Naive thymus-derived CD4-positive, alpha-beta T cell (primary cell): Measurements from ENCODE around the gene CCDC50. TPM values are rescaled to one million over a fixed set of nuclear protein-coding genes. Genes with fewer than 3 reads are reported as not detected.

ENCODE experiments used
- ATAC-seq: fragments of 150-1000 bp; cut with Tn5 transposase; 2 replicates; pipeline ENCODE4 v1.10.0; 2021; ENCODE audit warnings: mild to moderate bottlenecking, moderate library complexity
- CTCF ChIA-PET: fragments of 350-600 bp; sonication (Branson Sonifier 250); formaldehyde crosslinking; loops from one replicate; lab custom pipeline; 2021; ENCODE audit warnings: antibody characterized with exemption; lab: Charles Lee
- POLR2A ChIA-PET: fragments of 350-600 bp; sonication (Branson Sonifier 250); formaldehyde crosslinking; loops from one replicate; lab custom pipeline; 2021; ENCODE audit warnings: antibody characterized with exemption, inconsistent platforms; lab: Charles Lee
- DNase-seq, 9 donors: peaks; one replicate each; pipeline versions ENCODE4 v3.0.0 to v3.0.0-alpha.2; 2020 to 2022; ENCODE audit warnings: mixed read lengths in 1 of 9
- H3K27ac ChIP-seq: one replicate; pipeline ENCODE4 v1.7.0; 2013; ENCODE audit warnings: mild to moderate bottlenecking, low read depth, low read length, moderate library complexity
- H3K27me3 ChIP-seq, 2 donors: one replicate each; pipeline ENCODE4 v1.7.0; 2013; ENCODE audit warnings: low read length in 2 of 2, mild to moderate bottlenecking in 2 of 2, moderate library complexity in 2 of 2; ENCODE audit not compliant: control insufficient read depth in 2 of 2, insufficient read depth in 2 of 2
- H3K36me3 ChIP-seq, 3 experiments: 1 replicate in 2 of 3; 2 replicates in 1 of 3; pipeline ENCODE4 v1.7.0; 2013; ENCODE audit warnings: low read length in 3 of 3, mild to moderate bottlenecking in 3 of 3, moderate library complexity in 1 of 3; ENCODE audit not compliant: insufficient read depth in 3 of 3, control insufficient read depth in 2 of 3
- H3K4me1 ChIP-seq, 2 donors: one replicate each; pipeline ENCODE4 v1.7.0; 2013; ENCODE audit warnings: low read length in 2 of 2, mild to moderate bottlenecking in 2 of 2, moderate library complexity in 1 of 2; ENCODE audit not compliant: control insufficient read depth in 2 of 2, insufficient read depth in 2 of 2
- H3K4me3 ChIP-seq: 2 replicates; pipeline ENCODE4 v1.7.0; 2013; ENCODE audit warnings: mild to moderate bottlenecking, low read length
- H3K9me3 ChIP-seq, 3 experiments: 1 replicate in 2 of 3; 2 replicates in 1 of 3; pipeline ENCODE4 v1.7.0; 2013; ENCODE audit warnings: low read length in 3 of 3; ENCODE audit not compliant: control insufficient read depth in 2 of 3
- H3K27ac Mint-ChIP-seq, 9 donors: one replicate each; pipeline ENCODE4 v1.8.0; 2020 to 2022; ENCODE audit warnings: mixed read lengths in 9 of 9, mild to moderate bottlenecking in 8 of 9, moderate library complexity in 5 of 9, inconsistent platforms in 2 of 9
- H3K27me3 Mint-ChIP-seq, 5 donors: one replicate each; pipeline ENCODE4 v1.8.0; 2021 to 2022; ENCODE audit warnings: mixed read lengths in 5 of 5, mild to moderate bottlenecking in 1 of 5
- H3K36me3 Mint-ChIP-seq, 5 donors: one replicate each; pipeline ENCODE4 v1.8.0; 2020 to 2022; ENCODE audit warnings: mixed read lengths in 5 of 5, mild to moderate bottlenecking in 3 of 5, inconsistent platforms in 1 of 5
- H3K4me1 Mint-ChIP-seq, 7 donors: one replicate each; pipeline ENCODE4 v1.8.0; 2020 to 2022; ENCODE audit warnings: mixed read lengths in 7 of 7, mild to moderate bottlenecking in 3 of 7, inconsistent platforms in 1 of 7
- H3K4me3 Mint-ChIP-seq, 10 donors: one replicate each; pipeline ENCODE4 v1.8.0; 2020 to 2022; ENCODE audit warnings: mild to moderate bottlenecking in 10 of 10, mixed read lengths in 10 of 10, moderate library complexity in 6 of 10, inconsistent platforms in 2 of 10
- H3K9me3 Mint-ChIP-seq, 11 donors: one replicate each; pipeline ENCODE4 v1.8.0; 2020 to 2022; ENCODE audit warnings: mixed read lengths in 11 of 11, mild to moderate bottlenecking in 4 of 11, inconsistent platforms in 1 of 11, moderate library complexity in 1 of 11
- intact Hi-C, 2 donors: fragments of 100-400 bp; cut with micrococcal nuclease; formaldehyde crosslinking; loops; one replicate each; pipeline ENCODE4 v1.15.1; 2023
- polyA plus RNA-seq, 2 donors: library from polyadenylated mRNA; unstranded; fragments of 300-500 nt; fragmentation: Illumina TruSeq; gene quantifications; one replicate each; pipeline ENCODE4 v1.2.3, GENCODE V29; 2021
- total RNA-seq, 6 experiments: library from RNA in 5 of 6; stranded (reverse) in 5 of 6; gene quantifications; 1 replicate in 5 of 6; 2 replicates in 1 of 6; pipeline ENCODE4 v1.2.3 and lab custom pipeline; 2021 to 2026

Gene CCDC50
- total and polyA plus RNA-seq, 7 experiments from 2014 or later, result 0.92 to 17.9 (median 2.0) TPM

DNA sequence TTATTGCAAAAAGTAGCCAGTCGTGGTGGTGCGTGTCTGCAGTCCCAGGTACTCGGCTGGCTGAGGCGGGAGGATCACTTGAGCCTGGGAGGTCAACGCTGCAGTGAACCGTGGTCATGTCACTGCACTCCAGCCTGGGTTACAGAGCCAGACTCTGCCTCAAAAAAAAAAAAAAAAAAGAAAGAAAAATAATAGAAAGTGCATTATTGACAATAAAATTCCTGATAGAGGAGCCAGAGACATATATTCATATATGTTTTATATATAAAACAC, 88.2 kb downstream of the CCDC50 start:
- no peaks in the 10 kb centered on the region for H3K36me3 ChIP-seq
- DNase-seq (no peak), ATAC-seq (no peak)
- CTCF ChIA-PET, result no interaction called here
- POLR2A ChIA-PET, result no interaction called here
- Mint-ChIP-seq H3K36me3 (no peaks in the 10 kb centered on the region), H3K4me1 (no peaks in the 10 kb centered on the region), H3K27me3 (peaks cover 0 to 4% (median 0%) of the 10 kb centered on the region in 5 donors), H3K4me3 (no peak overlapping the region), H3K9me3 (peaks cover 0 to 7% (median 0%) of the 10 kb centered on the region in 11 donors), H3K27ac (no peak overlapping the region)
- no peak overlapping the region for H3K27ac ChIP-seq
- H3K4me1 ChIP-seq, result no peaks in the 10 kb centered on the region
- intact Hi-C loops, result loop anchor here in 1 of 2 donors (1.0 kb wide), 1 partner anchor 1027 kb away; no protein-coding TSS in a partner anchor
- no peak overlapping the region for H3K4me3 ChIP-seq
- H3K27me3 ChIP-seq, result no peaks in the 10 kb centered on the region
- H3K9me3 ChIP-seq, result no peaks in the 10 kb centered on the region

DNA sequence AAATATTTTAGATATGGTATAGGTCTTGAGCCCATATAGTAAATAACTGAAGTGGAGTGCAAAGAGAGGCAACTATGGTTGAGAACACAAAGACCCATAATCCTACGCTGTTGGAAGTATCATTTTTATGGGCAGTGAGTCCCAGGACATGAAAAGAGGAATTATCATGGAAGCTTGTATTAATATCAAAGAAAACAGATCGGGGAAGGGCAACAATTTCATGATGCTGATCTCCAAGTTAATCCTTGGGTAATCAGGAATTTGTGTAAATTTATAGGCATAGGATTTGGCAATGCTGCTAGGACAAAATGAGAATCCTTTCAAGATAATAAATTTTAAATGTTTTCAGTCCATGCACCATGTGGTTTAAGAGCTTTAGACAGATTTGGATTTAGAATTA, 91.6 kb downstream of the CCDC50 start:
- Histone ChIP-seq H3K9me3 (no peaks in the 10 kb centered on the region), H3K27me3 (no peaks in the 10 kb centered on the region), H3K4me1 (no peaks in the 10 kb centered on the region), H3K36me3 (no peaks in the 10 kb centered on the region), H3K4me3 (no peak overlapping the region), H3K27ac (no peak overlapping the region)
- no peak overlapping the region for H3K4me3 Mint-ChIP-seq
- intact Hi-C loops, result no loop called here
- ATAC-seq (no peak), DNase-seq (no peak)
- no peaks in the 10 kb centered on the region for H3K36me3 Mint-ChIP-seq
- H3K27ac Mint-ChIP-seq, result no peak overlapping the region
- no peaks in the 10 kb centered on the region for H3K4me1 Mint-ChIP-seq
- CTCF ChIA-PET, result no interaction called here
- POLR2A ChIA-PET, result no interaction called here
- H3K27me3 Mint-ChIP-seq, result peaks cover 0 to 4% (median 0%) of the 10 kb centered on the region in 5 donors
- peaks cover 0 to 10% (median 0%) of the 10 kb centered on the region in 11 donors for H3K9me3 Mint-ChIP-seq

DNA sequence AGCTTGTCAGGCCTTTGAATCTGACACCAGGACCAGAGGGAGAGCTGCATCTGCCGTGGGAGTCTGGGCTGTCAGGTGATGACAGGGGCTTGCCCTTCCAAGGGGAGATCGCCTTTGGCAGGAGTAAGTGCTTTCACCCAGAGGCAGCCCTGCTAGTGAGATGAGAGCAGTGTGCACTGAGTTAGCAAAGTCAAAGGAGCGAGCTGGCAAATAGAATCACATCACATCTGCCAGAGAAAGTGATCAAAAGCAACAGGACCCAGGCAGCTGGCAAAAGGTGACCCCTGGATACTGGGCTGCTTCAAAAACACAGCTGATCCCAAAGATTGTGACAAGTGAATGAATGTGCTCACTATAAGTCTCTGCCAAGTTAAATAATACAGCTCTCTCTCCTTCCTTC, 95.7 kb downstream of the CCDC50 start:
- no peaks in the 10 kb centered on the region for H3K4me1 ChIP-seq
- intact Hi-C loops, result no loop called here
- H3K27me3 Mint-ChIP-seq, result peaks cover 0 to 4% (median 0%) of the 10 kb centered on the region in 5 donors
- ChIA-PET POLR2A (no interaction called here), CTCF (no interaction called here)
- H3K27me3 ChIP-seq, result no peaks in the 10 kb centered on the region
- H3K27ac ChIP-seq, result no peak overlapping the region
- no peaks in the 10 kb centered on the region for H3K9me3 ChIP-seq
- H3K4me3 Mint-ChIP-seq, result no peak overlapping the region
- H3K36me3 ChIP-seq, result no peaks in the 10 kb centered on the region
- DNase-seq, result no peak
- no peak overlapping the region for H3K4me3 ChIP-seq
- peaks cover 0 to 8% (median 0%) of the 10 kb centered on the region in 11 donors for H3K9me3 Mint-ChIP-seq
- H3K36me3 Mint-ChIP-seq, result no peaks in the 10 kb centered on the region
- no peak overlapping the region for H3K27ac Mint-ChIP-seq
- ATAC-seq, result no peak
- H3K4me1 Mint-ChIP-seq, result peaks cover 0 to 2% (median 0%) of the 10 kb centered on the region in 7 donors

DNA sequence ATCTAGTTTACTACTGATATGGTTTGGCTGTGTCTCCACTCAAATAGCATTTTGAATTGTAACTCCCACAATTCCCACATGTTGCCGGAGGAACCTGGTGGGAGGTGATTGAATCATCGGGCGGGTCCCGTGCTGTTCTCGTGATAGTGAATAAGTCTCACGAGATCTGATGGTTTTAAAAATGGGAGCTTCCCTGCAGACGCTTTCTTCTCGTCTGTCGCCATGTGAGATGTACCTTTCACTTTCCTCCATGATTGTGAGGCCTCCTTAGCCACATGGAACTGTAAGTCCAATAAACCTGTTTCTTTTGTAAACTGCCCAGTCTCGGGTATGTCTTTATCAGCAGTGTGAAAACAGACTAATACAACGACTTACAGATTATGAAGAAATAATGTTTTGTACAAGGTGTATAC, 96.1 kb downstream of the CCDC50 start:
- CTCF ChIA-PET, result no interaction called here

DNA sequence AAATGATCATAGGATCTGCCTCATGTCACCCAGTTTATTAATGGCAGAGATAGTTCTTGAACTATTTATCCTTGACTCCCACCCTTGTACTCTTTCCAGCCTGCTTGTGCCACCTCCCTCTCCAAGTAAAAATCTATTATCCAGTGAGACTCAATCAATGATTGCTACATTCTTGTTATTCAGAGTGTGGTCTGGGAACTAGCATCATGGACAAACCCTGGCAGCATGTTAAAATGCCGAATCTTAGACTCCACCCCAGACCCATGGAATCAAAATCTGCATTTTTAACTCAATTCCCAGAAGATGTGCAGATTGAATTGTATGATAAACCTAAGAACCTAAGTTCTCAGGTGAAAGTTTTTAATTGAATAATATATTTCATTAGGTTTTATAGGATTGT, 97.1 kb downstream of the CCDC50 start:
- H3K9me3 Mint-ChIP-seq, result peaks cover 0 to 18% (median 3%) of the 10 kb centered on the region in 11 donors
- intact Hi-C loops, result no loop called here
- Histone ChIP-seq H3K36me3 (no peaks in the 10 kb centered on the region), H3K27ac (no peak overlapping the region), H3K4me3 (no peak overlapping the region), H3K27me3 (no peaks in the 10 kb centered on the region), H3K4me1 (no peaks in the 10 kb centered on the region), H3K9me3 (no peaks in the 10 kb centered on the region)
- CTCF ChIA-PET, result no interaction called here
- no peaks in the 10 kb centered on the region for H3K36me3 Mint-ChIP-seq
- peaks cover 0 to 2% (median 0%) of the 10 kb centered on the region in 7 donors for H3K4me1 Mint-ChIP-seq
- POLR2A ChIA-PET, result no interaction called here
- no peak for ATAC-seq
- H3K27me3 Mint-ChIP-seq, result no peaks in the 10 kb centered on the region
- no peak for DNase-seq
- no peak overlapping the region for H3K4me3 Mint-ChIP-seq
- no peak overlapping the region for H3K27ac Mint-ChIP-seq

More for the DNA sequence above, 96.1 kb downstream of the CCDC50 start:
- Mint-ChIP-seq H3K4me1 (peaks cover 0 to 2% (median 0%) of the 10 kb centered on the region in 7 donors), H3K27ac (no peak overlapping the region), H3K4me3 (no peak overlapping the region), H3K9me3 (peaks cover 0 to 11% (median 0%) of the 10 kb centered on the region in 11 donors), H3K27me3 (peaks cover 0 to under 1% (median 0%) of the 10 kb centered on the region in 5 donors), H3K36me3 (no peaks in the 10 kb centered on the region)
- no peak overlapping the region for H3K27ac ChIP-seq
- intact Hi-C loops, result no loop called here
- no peak overlapping the region for H3K4me3 ChIP-seq
- DNase-seq (no peak), ATAC-seq (no peak)
- no peaks in the 10 kb centered on the region for H3K27me3 ChIP-seq
- H3K36me3 ChIP-seq, result no peaks in the 10 kb centered on the region
- POLR2A ChIA-PET, result no interaction called here
- no peaks in the 10 kb centered on the region for H3K9me3 ChIP-seq
- no peaks in the 10 kb centered on the region for H3K4me1 ChIP-seq

DNA sequence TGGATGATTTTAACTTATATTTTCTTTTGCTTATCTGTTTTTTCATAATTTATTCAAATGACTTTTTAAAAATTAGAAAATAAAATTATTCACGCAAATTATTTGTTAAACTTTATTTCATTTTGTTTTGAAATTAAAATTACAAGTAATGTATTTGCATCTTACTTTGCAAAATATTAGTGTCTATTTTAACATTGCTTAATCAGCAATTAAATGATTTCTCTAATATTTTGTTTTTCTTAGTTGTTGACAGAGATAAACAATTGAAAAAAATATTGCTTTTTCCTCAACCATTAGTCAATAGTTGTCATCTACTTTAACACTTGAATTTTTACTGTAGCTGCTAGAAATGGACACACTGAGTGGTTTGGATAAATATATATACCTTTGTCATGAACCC, 99.0 kb downstream of the CCDC50 start:
- H3K4me1 ChIP-seq, result no peaks in the 10 kb centered on the region
- H3K27me3 ChIP-seq, result no peaks in the 10 kb centered on the region
- H3K4me3 Mint-ChIP-seq, result no peak overlapping the region
- no peaks in the 10 kb centered on the region for H3K36me3 ChIP-seq
- H3K9me3 ChIP-seq, result no peaks in the 10 kb centered on the region
- peaks cover 0 to 21% (median 3%) of the 10 kb centered on the region in 11 donors for H3K9me3 Mint-ChIP-seq
- no peaks in the 10 kb centered on the region for H3K36me3 Mint-ChIP-seq
- no peak overlapping the region for H3K4me3 ChIP-seq
- peaks cover 0 to 2% (median 0%) of the 10 kb centered on the region in 7 donors for H3K4me1 Mint-ChIP-seq
- POLR2A ChIA-PET, result no interaction called here
- DNase-seq (no peak), ATAC-seq (no peak)
- CTCF ChIA-PET, result no interaction called here
- H3K27ac ChIP-seq, result no peak overlapping the region
- intact Hi-C loops, result no loop called here
- no peaks in the 10 kb centered on the region for H3K27me3 Mint-ChIP-seq
- no peak overlapping the region for H3K27ac Mint-ChIP-seq

DNA sequence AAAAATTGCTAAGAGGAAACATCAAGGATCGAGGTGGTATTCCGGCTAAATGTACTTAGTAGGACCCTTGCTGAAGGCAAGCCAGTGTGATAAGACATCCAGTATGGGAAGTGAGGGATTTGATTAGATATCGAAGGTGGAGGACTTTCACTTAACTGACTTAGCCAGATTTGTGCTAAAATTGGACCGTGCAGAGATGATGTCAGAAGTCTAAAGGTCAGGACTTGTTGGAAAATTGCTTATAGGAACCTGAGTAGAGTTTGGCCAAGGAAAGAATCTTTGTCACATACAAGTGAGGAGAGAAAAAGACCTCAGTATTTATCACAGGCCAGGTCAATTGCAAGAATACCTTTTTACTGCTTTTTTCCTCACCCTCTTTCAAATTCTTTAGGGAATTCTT, 100.9 kb downstream of the CCDC50 start:
- Mint-ChIP-seq H3K4me3 (no peak overlapping the region), H3K4me1 (peaks cover 0 to 2% (median 0%) of the 10 kb centered on the region in 7 donors), H3K27me3 (no peaks in the 10 kb centered on the region), H3K9me3 (peaks cover 0 to 21% (median 3%) of the 10 kb centered on the region in 11 donors), H3K36me3 (no peaks in the 10 kb centered on the region), H3K27ac (no peak overlapping the region)
- no peaks in the 10 kb centered on the region for H3K9me3 ChIP-seq
- CTCF ChIA-PET, result no interaction called here
- POLR2A ChIA-PET, result no interaction called here
- no peak for ATAC-seq
- DNase-seq, result no peak
- intact Hi-C loops, result no loop called here
- no peak overlapping the region for H3K4me3 ChIP-seq
- H3K36me3 ChIP-seq, result no peaks in the 10 kb centered on the region
- no peaks in the 10 kb centered on the region for H3K4me1 ChIP-seq
- H3K27me3 ChIP-seq, result no peaks in the 10 kb centered on the region
- H3K27ac ChIP-seq, result no peak overlapping the region
